ELF-1 (cell line): ENCODE data around the gene NFATC2IP.
"Not testable (repeated sequence)": the region's sequence is repeated elsewhere in the genome, so short reads cannot be mapped to it uniquely, and the experiment has no call there.

Experiments used
- DNase-seq: peaks from one replicate; pipeline ENCODE4 v3.0.0-alpha.2; 2016; ENCODE audit warnings: low read depth, low spot score

Gene NFATC2IP

DNA sequence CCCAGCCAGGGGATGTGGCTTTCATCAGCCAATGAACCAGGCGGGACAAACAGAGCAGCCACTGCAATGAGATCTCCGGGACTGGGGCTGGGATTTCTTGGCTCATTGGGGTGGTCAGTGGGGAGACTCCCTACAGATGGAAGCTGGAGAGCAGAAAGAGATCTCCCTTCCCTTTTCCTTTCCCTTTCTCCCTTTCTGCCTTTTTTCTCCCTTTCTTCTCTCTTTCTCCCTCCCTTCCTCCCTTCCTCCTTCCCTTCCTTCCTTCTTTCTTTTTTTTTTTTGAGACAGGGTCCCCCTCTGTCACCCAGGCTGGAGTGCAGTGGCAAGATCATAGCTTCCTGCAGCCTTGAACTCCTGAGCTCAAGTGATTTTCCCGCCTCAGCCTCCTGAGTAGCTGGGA lies 48.1 kb downstream of the NFATC2IP start:
- no peak for DNase-seq

DNA sequence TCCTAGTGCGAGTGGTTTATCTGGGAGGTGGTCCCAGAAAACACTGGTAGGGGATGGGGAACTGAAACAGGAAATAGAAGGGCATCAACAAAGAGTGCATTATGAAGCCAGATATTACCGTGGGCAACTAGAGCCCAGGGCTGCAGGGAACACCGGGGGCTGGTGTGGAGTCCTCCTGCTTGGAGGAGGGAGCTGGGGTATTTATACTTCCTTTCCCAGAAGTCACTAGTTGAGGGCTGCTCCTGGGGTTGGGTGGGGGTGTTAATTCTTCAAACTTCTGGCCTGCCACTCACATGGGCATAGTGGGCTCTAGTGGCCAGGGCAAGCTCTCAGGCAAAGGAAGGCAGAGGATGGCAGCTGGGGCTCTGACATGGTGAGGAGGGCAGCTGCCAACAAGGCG lies 48.8 kb downstream of the NFATC2IP start:
- DNase-seq = no peak

DNA sequence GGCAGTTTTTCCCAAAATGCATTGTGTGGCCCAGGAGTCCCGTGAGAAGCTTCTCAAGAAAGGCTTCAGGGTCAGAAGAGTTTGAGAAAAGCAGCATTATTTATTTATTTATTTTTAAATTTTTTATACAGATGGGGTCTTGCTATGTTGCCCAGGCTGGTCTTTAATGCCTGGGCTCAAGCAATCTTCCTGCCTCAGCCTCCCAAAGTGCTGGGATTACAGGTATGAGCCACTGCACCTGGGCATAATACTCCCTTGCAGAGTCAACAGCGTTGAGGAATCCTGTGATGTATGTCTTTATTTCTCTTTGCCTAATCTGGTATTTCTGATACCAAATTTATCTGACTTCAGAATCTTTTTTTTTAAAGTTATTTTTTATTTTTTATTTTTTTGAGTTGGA lies 49.3 kb downstream of the NFATC2IP start:
- no peak for DNase-seq

DNA sequence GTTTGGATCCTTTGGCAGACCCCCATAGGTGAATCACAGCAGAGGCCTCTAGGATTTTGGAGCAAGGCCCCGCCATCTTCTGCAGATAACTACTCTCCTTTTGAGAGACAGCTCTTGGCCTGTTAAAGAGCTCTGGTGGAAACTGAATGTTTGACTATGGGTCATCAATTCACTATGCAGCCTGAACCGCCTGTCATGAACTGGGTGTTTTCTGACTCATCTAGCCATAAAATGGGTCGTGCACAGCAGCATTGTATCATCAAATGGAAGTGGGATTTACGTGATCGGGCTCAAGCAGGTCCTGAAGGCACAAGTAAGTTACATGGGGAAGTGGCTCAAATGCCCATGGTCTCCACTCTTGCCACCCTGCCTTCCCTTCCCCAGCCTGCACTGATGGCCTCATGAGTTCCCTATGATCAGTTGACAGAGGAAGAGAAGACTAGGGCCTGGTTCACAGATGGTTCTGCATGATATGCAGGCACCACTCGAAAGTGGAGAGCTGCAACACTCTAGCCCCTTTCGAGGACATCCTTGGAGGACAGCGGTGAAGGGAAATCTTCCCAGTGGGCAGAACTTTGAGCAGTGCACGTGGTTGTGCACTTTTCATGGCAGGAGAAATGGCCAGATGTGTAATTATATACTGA lies 53.9 kb downstream of the NFATC2IP start:
- not testable (repeated sequence) for DNase-seq

DNA sequence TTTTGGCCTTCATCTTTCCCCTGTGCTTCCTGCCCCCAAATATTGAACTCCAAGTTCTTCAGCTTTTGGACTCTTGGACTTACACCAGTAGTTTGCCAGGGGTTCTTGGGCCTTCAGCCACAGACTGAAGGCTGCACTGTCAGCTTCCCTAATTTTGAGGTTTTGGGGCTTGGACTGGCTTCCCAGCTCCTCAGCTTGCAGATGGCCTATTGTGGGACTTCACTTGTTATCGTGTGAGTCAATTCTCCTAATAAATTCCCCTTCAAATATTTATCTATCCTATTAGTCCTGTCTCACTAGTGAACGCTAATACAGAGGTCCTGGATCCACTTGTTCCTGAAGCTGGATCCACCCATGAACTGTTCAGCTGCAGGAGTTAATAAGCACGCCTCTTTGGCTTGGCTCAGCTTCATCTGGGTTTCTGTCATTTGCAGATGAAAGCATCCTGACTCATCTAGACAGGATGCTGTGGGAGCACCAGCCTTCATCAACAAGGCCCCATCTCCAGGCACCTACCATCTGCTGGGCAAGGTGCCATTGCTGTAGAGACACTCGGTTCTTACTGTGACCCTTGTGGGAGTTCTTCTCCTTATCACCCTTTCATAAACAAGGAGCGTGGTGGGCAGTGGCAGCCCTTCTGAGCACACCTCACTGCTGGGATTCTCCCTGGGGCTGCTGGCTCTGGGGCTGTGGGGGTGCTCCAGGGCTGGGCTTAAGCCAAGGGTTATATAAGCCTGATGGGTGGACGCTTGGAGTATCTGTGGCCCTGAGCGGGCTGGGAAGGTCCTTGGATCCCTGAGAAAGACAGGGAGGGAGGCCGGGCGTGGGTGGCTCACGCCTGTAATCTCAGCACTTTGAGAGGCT lies 57.2 kb downstream of the NFATC2IP start:
- DNase-seq = no peak

DNA sequence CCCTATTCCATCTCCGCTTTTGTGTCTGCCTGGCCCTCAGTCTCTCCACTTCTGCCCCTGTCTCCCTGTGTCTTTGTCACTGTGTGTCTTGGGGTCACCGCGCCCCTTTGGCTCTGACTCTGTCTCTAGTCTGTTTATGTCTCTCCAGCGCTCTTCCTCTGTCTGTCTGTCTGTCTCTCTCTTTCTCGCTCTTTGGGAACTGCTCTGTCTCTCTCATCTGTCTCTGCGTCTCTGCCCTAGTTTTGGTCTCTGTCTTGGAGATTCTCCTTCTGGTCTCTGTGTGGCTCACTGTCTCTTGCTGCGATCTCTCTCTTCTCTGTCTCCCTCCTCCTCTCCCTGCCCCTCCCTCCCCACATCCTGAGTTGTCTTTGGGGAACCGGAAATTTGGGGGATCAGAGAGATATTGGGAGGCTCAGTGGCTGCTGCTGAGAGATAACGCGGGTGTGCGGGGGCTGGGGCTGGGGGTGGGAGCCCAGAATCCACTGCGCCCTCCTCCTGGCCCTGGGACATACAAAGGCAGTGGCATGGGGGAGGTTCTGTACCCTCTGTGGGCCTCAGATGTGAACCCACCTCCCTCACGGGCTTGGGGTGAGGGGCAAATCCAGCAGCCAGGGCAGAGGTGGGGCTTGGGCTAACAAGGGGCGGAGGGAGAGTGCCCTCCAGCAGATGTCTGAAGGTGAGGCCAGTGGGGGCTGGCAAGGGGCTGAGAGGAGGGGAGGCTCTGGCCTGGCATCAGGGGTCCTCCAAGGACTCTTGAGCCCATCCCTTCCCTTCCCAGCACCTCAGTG lies 58.5 kb downstream of the NFATC2IP start:
- DNase-seq = no peak

DNA sequence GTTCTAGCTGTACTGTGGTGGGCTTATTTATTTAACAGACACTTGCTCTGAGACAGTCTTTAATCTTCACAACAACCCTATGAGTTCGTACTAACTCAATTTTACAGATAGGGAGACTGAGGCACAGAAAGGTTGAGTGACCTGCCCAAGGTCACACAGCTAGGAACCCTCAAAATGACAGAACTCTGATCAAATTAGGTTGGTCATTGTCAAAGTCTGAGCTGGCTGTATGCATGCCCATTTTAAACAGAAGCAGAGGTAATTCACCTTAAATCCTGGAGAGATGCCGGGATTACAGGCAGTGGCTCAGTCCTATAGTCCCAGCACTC lies 59.1 kb downstream of the NFATC2IP start:
- DNase-seq = no peak

DNA sequence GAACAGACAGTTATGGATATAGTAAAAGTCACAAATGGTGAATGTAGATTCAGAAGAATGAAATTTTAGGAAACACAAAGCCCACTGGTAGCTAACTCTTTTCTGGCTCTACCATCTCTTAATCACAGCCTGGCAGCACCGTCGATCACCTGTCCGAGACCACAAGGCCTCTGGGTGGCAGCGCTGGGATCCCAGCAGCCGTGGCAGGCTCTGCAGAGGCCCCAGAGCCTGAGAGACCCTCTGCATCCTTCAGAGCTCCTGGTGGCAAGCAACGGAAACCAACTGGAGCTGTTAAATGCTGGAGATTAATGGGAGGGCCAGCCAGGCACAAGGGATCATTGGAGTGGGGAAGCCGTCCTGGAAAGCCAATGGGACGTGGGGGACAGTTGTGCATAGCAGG lies 60.4 kb downstream of the NFATC2IP start:
- DNase-seq = peak; percentile 37

DNA sequence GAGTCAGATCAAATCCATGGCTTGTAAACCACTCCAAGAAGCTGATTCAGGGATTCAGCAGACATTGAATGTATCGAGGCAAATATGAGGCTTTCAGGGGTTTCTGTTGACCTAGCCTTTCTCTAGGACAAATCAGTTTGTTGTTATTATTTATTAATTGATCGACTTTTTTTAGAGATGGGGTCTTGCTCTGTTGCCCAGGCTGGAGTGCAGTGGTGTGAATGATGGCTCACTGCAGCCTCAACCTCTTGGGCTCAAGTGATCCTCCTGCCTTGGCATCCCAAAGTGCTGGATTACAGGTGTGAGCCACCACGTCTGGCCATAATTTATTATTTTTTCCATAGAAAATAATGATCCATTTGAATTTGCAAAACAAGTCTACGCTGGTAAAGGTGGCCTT lies 61.1 kb downstream of the NFATC2IP start:
- no peak for DNase-seq

DNA sequence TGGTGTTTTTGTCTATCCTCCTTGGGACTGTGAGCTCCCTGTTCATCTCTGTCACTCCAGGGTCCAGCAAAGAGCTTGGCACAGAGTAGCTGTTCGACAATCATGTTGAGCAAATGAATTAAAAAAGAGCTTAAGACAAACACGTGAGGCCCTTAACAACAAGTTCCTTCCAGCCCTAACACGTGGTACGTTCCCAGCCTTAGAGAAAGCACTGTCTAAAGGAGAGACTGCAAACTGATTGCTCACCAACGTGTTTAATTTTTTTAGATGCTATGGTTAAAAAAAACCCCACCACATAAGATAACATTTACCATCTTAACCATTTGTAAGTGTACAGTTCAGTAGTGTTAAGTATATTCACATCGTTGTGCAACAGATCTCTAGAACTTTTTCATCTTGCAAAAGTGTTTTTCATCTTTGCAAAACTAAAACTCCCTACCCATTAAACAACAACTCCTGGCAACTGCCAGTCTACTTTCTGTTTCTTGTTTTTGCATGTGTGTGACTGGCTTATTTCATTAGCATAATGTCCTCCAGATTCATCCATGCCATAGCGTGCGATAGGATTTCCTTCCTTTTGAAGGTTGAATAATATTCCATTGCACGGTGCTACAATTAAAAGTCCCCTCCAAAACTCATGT lies 62.3 kb downstream of the NFATC2IP start:
- no peak for DNase-seq

DNA sequence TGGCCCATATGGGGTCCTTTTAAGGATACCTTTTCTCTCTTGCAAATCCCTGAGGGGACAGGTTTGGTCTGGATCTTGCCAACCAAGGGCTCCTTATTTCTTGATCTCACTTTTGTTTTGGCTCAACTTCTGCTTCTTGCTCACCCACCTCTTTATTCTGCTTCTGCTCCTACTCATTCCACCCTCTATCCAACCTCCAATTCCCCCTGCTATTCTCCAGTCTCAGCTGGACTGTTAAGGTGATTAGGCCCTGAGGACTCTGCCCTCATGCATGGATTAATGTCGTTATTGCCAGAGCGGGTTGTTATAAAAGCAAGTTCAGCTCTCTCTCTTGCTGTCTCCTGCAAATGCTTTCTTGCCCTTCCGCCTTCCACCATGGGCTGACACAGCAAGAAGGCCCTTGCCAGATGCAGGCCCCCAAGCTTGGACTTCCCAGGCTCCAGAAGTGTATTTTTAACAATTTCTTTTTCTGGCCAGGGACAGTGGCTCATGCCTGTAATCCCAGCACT lies 63.9 kb downstream of the NFATC2IP start:
- DNase-seq = no peak
